DMS79 (cell line): Measurements from ENCODE around the gene CRTAP.
"Not testable (repeated sequence)": the region's sequence is repeated elsewhere in the genome, so short reads cannot be mapped to it uniquely, and the experiment has no call there.

Source experiments
- DNase-seq: peaks from one replicate; lab custom pipeline; 2025; lab: John Stamatoyannopoulos, UW

CRTAP gene

DNA sequence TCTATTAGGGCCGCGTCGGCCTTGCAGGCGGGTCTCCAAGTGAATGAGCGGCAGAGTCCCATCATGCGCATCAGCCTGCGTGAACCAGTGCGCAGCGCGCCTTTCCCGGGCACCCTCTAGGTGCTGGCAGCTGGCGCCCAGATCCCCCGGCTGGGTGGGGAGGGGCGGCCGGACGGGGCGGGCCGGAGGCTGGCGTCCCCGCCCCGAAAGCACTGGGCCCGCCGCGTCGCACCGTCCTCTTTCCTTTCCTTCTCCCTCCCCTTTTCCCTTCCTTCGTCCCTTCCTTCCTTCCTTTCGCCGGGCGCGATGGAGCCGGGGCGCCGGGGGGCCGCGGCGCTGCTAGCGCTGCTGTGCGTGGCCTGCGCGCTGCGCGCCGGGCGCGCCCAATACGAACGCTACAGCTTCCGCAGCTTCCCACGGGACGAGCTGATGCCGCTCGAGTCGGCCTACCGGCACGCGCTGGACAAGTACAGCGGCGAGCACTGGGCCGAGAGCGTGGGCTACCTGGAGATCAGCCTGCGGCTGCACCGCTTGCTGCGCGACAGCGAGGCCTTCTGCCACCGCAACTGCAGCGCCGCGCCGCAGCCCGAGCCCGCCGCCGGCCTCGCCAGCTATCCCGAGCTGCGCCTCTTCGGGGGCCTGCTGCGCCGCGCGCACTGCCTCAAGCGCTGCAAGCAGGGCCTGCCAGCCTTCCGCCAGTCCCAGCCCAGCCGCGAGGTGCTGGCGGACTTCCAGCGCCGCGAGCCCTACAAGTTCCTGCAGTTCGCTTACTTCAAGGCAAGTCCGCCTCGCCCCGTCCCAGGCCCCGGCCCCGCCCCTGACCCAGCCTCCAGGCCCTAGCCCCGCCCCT lies at the start of gene CRTAP:
Gene CRTAP, plus strand, starts transcription at position 243 of the 850 bp plus-strand sequence. Its CDS starts 64 bp downstream, at position 307.
- peak; percentile 25 for DNase-seq

DNA sequence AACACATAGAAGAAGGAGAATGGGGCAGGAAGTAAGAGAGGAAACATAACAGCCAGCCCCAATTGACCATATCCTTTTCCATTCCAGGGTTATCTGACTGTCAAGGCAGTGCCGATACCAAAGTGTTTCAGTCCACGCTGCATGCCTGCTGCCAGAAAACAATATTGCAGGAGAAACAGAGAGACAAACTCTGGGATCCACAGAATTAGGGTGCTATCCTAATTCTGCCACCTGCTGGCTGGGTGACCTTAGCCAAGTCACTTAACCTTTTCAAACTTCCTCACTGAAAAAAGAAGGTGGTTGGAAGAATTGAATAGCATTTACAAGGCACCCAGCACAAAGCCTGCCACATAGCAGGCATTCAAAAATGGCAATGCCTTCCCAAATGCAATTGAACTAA lies 48.9 kb upstream of the CRTAP start:
- DNase-seq, result no peak

DNA sequence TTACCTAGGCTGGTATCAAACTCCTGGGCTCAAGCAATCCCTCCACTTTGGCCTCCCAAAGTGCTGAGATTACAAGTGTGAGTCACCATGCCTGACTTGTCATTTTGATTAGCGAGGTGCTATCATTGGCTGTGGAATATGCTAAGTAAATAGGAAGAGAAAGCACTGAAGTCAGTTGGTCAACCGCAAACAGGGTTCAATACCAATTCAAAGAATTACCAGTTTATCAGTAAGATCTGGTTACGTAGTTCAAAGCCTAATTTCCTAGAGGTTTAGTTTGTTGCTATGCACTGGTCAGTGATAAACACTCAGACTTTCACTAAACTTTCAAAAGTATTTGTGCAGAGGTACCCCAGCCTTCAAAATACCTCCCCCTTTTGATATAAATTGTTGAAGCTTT lies 46.3 kb upstream of the CRTAP start:
- no peak for DNase-seq

DNA sequence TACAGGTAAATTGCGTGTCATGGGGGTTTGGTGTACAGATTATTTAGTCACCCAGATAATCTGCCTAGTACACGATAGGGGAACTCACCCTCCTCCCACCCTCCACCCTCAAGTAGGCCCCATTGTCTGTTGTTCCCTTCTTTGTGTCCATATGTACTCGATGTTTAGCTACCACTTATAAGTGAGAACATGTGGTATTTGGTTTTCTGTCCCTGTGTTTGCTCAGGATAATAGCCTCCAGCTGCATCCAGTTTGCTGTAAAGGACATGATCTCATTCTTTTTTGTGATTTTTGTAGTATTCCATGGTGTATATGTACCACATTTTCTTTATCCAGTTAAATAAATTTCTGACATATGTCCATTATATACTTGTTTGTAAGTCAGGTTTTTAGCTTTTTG lies 44.0 kb upstream of the CRTAP start:
- DNase-seq, result not testable (repeated sequence)

DNA sequence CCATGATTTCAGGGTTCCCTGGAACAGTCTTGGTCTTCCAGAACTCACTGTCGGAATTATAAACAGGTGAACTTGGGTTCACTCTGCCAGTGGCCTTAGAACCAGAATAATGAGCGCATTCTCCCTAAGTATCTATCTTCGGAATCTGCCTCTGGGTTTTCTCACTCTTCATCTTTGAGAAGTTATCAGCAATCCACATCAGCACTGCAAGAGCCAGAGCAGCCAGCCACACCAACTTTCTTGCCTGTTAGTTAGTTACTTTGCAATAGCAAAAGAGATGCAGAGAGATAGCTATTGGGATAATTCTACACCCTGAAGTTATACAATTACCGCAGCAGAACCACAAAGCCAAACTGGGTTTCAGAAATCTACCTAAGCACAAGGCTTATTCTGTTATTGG lies 42.6 kb upstream of the CRTAP start:
- DNase-seq, result no peak

DNA sequence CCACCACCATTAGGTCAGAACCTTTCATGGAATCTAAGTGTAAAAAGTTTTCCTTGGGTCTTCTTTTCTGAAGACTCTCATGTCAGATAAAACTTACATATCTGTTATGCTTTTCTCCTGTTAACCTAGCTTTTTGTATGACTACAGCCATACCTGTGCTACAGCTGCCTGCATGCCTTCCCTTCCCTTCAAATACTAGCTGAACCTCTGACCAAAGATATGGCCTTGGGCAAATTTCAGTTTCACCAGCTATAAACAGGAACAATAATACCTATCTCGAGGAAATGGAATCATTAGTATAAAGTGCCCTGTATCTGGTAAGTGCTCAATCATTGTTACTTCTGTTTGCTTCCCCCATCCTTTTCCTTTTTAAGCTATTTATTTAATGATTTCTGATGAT lies 41.9 kb upstream of the CRTAP start:
- no peak for DNase-seq

DNA sequence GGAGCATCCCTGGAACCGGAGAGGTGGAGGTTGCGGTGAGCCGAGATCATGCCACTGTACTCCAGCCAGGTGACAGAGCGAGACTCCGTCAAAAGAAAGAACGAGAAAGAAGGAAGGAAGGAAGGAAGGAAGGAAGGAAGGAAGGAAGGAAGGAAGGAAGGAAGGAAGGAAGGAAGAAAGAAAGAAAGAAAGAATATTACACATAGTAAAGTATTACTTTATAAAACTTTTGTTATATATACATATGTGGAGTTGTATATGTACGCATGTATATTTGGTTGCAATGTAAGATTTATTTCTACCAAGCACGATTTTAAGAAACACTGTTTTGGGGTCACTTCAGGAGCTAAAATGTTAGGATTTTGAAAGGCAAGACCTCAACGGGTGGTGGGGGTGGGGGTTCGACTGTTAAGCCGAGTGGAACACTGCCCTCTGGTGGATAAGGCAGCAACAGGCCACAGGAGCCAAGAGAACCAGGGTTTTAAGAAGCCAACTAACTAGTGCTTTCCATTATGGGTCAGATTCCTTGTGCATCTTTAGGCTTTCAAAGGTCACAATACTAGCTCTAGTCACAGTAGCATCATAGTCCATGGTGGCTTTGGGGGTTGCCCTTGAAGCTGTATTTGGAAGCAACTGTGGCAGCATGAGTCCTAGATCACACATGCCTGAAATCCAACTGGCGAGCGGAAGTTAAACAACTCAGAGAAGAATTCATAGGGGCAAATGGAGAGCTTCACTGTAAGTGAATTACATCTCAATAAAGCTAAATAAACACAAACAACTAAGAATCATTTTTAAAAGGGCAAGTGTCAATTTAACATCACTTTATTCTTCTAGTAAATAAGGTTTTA lies 39.4 kb upstream of the CRTAP start:
- DNase-seq, result no peak

DNA sequence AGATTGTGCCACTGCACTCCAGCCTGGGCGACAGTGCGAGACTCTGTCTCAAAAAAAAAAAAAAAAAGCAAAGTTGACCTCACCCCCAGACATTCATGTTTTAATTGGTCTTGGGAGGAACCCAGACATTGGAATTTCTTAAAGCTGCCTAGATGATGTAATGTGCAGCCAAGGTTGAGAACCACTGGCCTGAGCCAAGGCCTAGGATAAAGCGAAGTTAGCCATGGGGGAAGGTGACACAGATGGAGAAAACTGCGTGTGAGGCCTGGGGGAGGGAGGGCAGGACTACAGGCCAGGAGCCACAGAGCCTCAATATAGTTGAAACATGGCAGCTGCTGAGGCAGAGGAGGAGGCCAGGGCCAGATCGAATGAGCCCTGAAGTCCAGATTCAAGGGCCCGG lies 37.8 kb upstream of the CRTAP start:
- DNase-seq, result no peak

DNA sequence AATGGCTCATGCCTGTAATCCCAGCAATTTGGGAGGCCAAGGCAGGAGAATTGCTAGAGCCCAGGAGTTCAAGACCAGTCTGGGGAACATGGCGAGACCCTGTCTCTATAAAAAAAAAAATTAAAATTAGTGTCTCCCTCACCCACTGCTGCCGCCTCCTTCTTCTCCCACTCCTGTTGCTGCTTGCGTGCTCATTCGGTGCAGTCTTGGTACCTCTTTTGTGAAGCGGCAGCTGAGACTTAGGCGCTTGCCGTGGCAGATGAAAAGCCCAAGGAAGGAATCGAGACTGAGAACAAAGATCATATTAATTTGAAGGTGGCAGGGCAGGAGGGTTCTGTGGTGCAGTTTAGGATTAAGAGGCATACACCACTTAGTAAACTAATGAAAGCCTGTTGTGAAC lies 36.9 kb upstream of the CRTAP start:
- DNase-seq, result no peak

DNA sequence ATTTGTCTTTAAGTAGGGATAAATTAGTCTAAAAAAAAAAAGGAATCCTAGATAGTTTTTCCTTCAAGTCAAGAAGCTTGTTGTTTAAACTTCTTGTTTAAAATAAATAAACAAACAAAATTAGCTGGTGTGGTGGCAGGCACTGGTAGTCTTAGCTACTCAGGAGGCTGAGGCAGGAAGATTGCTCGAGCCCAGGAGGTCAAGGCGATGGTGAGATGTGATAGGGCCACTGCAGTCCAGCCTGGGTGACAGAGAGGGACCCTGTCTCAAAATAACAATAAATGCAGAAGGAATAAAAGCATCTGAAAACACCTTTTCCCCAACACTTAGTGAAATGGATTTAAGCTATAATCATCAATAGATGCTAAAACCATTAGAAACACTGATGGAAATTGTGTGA lies 35.8 kb upstream of the CRTAP start:
- DNase-seq, result no peak

DNA sequence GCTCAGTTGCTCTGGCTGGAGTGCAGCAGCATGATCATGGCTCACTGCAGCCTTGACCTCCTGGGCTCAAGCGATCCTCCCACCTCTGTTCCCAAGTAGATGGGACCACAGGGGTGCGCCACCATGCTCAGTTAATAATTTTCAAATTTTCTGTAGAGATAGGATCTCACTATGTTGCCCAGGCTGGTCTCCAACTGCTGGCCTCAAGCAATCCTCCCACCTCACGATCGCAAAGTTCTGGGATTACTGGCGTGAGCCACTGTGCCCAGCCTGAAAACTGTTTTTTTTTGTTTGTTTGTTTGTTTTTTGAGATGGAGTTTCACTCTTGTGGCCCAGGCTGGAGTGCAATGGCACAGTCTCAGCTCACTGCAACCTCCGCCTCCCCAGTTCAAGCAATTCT lies 34.0 kb upstream of the CRTAP start:
- DNase-seq, result not testable (repeated sequence)

DNA sequence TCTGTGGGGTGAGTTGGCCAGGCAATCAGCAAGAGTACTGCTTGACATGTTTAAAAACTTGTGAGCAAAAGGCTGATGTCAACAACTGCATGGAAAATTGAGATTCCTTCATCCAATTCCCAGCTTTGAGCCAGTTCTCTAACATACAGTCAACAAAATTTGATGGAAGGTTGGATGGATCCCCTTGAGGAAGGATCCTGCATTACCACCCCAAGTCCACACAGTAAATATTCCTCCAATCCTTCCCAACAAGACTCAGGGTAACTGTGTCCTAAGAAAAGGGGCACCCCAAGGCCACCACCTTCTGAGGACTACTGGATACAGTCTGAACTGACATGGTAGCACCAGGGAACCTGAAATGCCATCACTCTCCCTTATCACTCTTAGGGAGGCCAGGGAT lies 32.0 kb upstream of the CRTAP start:
- DNase-seq, result no peak

DNA sequence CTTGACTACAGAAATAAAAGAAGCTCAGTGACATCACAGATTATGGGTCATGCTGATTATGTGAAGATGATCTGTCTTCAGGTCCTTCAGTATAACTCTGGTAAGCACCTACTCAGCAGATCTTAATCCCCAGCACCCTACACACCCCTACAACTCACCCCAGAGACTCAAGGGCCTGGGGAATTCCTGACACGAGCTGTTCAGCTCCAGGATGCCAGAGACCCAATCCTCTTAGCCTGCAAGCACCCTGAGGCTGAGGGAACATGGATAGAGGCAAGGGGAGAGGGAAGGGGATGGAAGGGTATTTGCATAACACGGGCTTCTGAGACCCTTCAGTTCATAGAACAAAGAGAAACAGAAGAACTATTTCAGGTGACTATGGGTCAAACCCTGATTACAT lies 29.9 kb upstream of the CRTAP start:
- DNase-seq, result no peak

DNA sequence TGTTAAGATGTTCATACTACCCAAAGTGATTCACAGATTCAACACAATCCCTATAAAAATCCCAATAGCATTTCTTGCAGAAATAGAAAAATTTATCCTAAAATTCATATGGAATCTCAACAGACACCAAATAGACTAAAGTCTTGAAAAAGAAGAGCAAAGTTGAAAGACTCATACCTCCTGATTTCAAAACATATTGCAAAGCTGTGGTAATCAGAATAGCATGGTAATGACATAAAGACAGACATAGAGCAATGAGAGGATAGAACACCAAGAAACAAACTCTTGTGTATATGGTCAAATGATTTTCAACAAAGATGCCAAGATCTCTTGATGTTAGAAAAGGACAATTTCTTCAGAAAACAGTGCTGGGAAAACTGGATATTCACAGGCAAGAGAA lies 25.1 kb upstream of the CRTAP start:
- DNase-seq, result no peak

DNA sequence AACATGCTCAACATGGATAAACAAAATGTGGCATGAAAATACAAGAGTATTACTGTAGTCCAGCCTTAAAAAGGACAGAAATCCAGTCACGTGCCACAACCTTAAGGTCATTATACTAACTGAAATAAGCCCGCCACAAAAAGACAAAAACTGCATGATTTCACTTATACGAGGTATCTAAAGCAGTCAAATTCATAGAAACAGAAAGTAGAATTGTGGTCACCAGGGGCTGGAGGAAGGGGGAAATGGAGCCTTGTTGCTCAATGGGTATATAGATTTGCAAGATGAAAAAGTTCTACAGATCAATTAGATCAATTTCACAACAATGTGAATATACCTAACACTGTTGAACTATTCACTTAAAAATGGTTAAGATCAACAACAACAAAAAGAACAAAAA lies 24.3 kb upstream of the CRTAP start:
- DNase-seq, result no peak

DNA sequence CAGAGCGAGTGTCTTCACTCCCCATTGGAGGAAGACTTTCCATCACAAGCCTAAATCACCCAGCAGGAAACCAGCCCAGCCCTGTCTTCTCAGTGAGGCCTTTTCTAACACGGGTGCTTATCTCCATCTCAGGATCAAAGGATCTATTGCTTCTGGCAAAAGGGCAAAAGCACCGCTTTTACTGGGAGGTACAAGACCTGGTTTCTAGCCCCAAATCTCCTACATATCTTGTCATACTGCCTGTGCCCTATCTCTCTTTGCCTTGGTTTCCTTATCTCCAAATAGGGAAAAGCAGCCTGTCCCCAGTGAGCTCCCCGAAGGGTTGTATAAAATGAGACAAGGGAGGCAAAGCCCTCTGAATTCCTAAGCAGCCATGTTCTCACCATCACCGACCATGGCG lies 22.1 kb upstream of the CRTAP start:
- no peak for DNase-seq

DNA sequence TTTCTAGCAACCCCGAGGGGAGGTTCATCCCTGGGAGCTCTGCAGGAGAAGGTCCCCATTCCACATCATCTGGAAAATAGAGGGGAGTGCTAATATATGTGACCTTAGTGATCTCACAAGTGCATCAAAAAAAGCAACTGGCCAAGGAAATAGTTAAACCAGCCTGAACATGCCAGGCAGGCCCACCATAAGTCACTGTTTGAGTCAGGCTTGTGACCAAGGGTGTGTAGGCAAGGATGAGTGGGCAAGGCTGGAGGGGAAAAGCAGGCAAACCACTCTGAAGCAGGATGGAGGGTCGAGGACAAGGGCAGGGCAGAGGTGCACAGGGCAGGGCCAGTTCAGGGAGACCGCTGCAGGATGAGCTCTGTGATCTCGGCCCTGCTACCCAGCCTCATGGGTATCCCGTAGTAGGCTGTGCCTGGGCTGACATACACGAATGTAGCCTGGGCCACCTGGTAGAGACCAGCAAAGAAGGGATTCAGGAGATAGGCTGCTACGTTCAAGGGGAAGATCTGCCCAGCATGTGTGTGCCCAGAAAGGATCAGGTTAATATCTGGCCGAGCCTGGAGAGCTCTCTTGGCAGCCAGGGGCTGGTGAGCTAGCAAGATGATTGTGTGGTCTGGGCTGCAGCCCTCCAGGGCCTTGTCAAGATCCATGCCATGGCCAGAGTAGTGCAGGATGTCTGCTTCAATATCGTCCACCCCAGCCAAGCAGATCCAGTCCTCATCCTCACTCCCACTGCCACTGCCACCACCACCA lies 21.1 kb upstream of the CRTAP start:
- no peak for DNase-seq

DNA sequence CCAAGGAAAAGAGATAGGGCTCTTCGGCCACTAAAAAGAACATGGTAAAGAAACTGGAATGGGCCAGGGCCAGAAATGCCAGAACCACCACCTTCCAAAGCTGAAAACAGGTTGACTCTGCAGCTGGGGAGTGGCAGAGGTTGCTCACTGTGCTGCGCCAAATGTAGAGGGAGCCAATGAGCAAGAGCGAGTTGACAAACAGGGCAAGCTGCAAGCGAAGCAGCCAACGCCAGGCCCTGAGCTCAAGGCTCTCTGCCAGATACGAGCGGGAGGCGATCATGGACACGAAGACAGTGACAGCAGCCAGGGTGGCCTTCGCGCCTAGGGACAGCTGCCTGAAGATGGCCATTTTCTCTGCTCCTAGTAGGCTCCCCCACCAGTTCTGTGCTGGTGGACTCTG lies 20.0 kb upstream of the CRTAP start:
- no peak for DNase-seq

DNA sequence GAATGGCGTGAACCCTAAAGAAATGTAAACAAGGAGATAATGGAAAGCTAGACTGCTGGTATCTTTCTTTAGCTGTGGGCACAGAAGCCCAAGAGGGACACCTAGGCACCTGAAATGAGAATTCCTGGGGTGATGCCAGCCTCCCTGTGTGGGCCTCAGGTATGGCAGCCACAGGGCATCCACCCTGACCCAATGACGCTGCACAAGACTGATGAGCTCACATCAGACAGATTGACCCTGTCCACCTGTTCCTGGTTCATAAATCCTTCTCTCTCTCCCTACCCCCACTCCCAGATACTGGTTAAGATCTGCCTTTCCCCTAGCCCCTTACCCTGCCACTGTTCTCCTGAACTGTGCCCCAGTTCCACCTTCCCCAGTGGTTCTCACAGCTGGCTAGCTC lies 18.4 kb upstream of the CRTAP start:
- no peak for DNase-seq

DNA sequence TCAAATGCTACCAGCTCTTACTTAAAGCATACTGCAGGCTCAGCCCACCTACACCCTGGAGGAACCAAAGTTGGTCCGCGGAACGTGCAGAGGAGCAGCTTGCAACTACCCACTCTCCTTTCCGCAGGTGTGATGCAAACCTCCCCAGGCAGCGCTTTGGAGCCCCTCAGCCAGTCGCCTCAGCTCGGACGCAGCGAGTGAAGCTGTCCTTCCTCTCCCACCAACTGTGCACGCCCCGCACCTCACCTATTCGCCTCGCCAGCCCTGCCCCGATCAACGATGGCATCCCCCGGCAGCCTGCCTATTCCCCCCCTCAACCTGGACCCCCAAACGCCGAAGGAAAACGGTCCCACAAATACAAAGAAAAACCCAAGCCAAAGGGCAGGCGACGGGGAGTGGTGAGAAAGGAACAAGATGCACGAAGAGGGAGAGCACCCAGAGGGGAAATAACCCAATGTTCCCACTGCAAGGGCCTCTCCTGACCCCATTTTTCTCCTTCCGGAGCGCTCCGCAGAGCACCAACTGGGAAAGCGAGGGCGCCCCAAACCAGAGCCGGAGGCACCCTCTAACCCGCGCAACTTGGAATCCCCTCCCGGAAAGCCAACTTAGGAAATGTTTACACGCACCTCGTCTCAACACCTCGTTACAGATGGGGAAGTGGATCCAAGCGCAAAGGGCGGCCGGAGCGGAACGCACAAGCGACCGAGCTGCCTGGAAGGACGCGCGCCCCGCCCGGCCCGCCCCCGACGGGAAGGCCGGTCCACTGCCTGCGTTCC lies 17.5 kb upstream of the CRTAP start:
- DNase-seq, result no peak

DNA sequence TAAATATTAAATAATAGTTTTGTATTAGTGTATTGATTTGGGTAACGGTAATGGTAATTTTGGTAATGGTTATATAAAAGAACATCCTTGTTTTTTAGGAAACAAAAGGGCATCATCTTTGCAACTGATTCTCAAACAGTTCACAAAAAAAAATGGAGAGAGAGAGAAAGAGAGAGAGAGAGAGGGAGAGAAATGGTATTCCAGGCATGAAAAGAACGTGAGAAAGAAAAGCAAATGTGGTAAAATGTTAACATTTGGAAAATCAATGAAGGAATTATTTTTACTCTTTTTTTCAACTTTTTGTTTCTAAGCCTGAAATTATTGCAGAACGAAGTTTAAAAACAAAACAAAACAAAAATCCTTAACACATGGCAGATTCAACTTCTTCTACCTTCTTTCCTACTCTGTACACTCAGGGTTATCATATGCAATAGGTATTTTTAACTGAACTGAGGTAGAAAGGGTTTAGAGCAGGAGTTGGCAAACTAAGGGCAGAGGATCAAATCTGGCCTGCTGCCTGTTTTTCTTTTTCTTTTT lies 14.6 kb upstream of the CRTAP start:
- DNase-seq, result no peak

DNA sequence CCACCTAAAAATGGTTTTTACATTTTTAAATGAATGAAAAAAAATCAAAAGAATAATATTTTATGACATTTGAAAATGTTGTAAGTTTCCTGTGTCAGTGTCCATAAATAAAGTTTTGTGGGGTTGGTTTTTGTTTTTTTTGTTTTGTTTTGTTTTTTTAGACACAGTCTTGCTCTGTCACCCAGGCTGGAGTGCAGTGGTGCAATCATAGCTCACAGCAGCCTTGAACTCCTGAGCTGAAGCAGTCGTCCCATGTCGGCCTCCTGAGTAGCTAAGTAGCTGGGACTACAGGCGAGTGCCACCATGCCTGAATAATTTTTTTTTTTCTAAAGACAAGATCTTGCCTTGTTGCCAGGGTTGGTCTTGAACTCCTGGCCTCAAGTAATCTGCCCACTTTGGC lies 14.1 kb upstream of the CRTAP start:
- DNase-seq, result no peak
